Vagina (tissue), 2 donors: ENCODE measurements around the gene MBLAC2. TPM values are rescaled to one million over a fixed set of nuclear protein-coding genes. Genes with fewer than 3 reads are reported as not detected.

ENCODE experiments used
- DNase-seq, 2 donors: peaks; one replicate each; pipeline ENCODE4 v3.0.0-alpha.2; 2017; ENCODE audit errors: extremely low spot score in 2 of 2
- H3K27ac ChIP-seq: fragments of 200-600 bp; sonication (generic); one replicate; pipeline ENCODE4 v1.5.1; 2019
- H3K27me3 ChIP-seq: fragments of 200-600 bp; sonication (generic); one replicate; pipeline ENCODE4 v1.5.1; 2019
- H3K36me3 ChIP-seq, 2 donors: fragments of 200-600 bp; sonication (generic); one replicate each; pipeline ENCODE4 v1.5.1; 2017 to 2019
- H3K4me1 ChIP-seq: fragments of 200-600 bp; sonication (generic); one replicate; pipeline ENCODE4 v1.5.1; 2019
- H3K4me3 ChIP-seq, 2 donors: fragments of 200-600 bp; sonication (generic); 1 replicate in 1 of 2; 2 replicates in 1 of 2; pipeline ENCODE4 v1.5.1; 2016 to 2019
- H3K9me3 ChIP-seq: fragments of 200-600 bp; sonication (generic); one replicate; pipeline ENCODE4 v1.5.1; 2019
- CTCF ChIP-seq, 3 experiments: fragments of 450-650 bp in 2 of 3; fragments of 200-600 bp in 1 of 3; sonication (generic) in 1 of 3; IDR thresholded peaks; one replicate each; pipeline ENCODE4 v1.5.1; 2017 to 2019; ENCODE audit warnings: antibody characterized with exemption in 3 of 3, mild to moderate bottlenecking in 2 of 3, moderate library complexity in 2 of 3
- POLR2A ChIP-seq, 2 donors: fragments of 450-650 bp; IDR thresholded peaks; one replicate each; pipeline ENCODE4 v1.6.1; 2017; ENCODE audit warnings: antibody characterized with exemption in 2 of 2, mild to moderate bottlenecking in 2 of 2, moderate library complexity in 2 of 2
- POLR2AphosphoS5 ChIP-seq, 2 donors: sonication (generic); formaldehyde crosslinking; IDR thresholded peaks; one replicate each; pipeline ENCODE4 v1.9.0; 2017; ENCODE audit warnings: antibody characterized with exemption in 2 of 2, mild to moderate bottlenecking in 2 of 2, low read depth in 1 of 2; ENCODE audit not compliant: insufficient read depth in 1 of 2
- intact Hi-C: fragments of 100-400 bp; cut with DNase I; formaldehyde crosslinking; loops from one replicate; pipeline ENCODE4 v1.15.1; 2023
- total RNA-seq: library from RNA; depleted of rRNA; stranded (reverse); fragments of >200 nt; gene quantifications from one replicate; pipeline ENCODE4 v1.2.3, GENCODE V29; 2016

The MBLAC2 gene
- total RNA-seq, 1 donor from 2014 or later: 8.8 TPM

- no peak overlapping the region for H3K4me3 ChIP-seq
- TF ChIP-seq CTCF (IDR thresholded peaks at IDR 0.05) (no peak), POLR2A (IDR thresholded peaks at IDR 0.05) (no peak), POLR2AphosphoS5 (IDR thresholded peaks at IDR 0.05; ENCODE audit: insufficient read depth in 1 of 2, low read depth in 1 of 2) (no peak)
- H3K4me1 ChIP-seq: no peaks in the 10 kb centered on the region
- H3K27ac ChIP-seq: no peak overlapping the region
- no peak for DNase-seq
- intact Hi-C loops: no loop called here
- H3K9me3 ChIP-seq: no peaks in the 10 kb centered on the region
- no peaks in the 10 kb centered on the region for H3K27me3 ChIP-seq
- no peaks in the 10 kb centered on the region for H3K36me3 ChIP-seq
Measured at GRCh38 chr5:90488791-90489190, 14.2 kb upstream of the MBLAC2 start.

- intact Hi-C loops: no loop called here
- no peaks in the 10 kb centered on the region for H3K36me3 ChIP-seq
- H3K4me3 ChIP-seq: no peak overlapping the region
- H3K27me3 ChIP-seq: no peaks in the 10 kb centered on the region
- no peak for TF ChIP-seq POLR2A (IDR thresholded peaks at IDR 0.05)
- TF ChIP-seq CTCF (IDR thresholded peaks at IDR 0.05): no peak
- TF ChIP-seq POLR2AphosphoS5 (IDR thresholded peaks at IDR 0.05; ENCODE audit: insufficient read depth in 1 of 2, low read depth in 1 of 2): no peak
- no peaks in the 10 kb centered on the region for H3K4me1 ChIP-seq
- H3K27ac ChIP-seq: no peak overlapping the region
- DNase-seq: no peak
- no peaks in the 10 kb centered on the region for H3K9me3 ChIP-seq
Measured at GRCh38 chr5:90484540-90484939, 10.0 kb upstream of the MBLAC2 start.

GRCh38 chr5:90483206-90483605 is 8.6 kb upstream of the MBLAC2 start:
- no peak overlapping the region for H3K27ac ChIP-seq
- intact Hi-C loops: no loop called here
- no peak overlapping the region for H3K4me3 ChIP-seq
- H3K4me1 ChIP-seq: no peaks in the 10 kb centered on the region
- TF ChIP-seq POLR2AphosphoS5 (IDR thresholded peaks at IDR 0.05; ENCODE audit: insufficient read depth in 1 of 2, low read depth in 1 of 2) (no peak), CTCF (IDR thresholded peaks at IDR 0.05) (no peak), POLR2A (IDR thresholded peaks at IDR 0.05) (no peak)
- H3K9me3 ChIP-seq: no peaks in the 10 kb centered on the region
- DNase-seq: no peak
- H3K36me3 ChIP-seq: no peaks in the 10 kb centered on the region
- no peaks in the 10 kb centered on the region for H3K27me3 ChIP-seq

GRCh38 chr5:90480699-90481098 is 6.1 kb upstream of the MBLAC2 start:
- Histone ChIP-seq H3K27ac (no peak overlapping the region), H3K27me3 (no peaks in the 10 kb centered on the region), H3K4me1 (no peaks in the 10 kb centered on the region), H3K9me3 (no peaks in the 10 kb centered on the region), H3K36me3 (no peaks in the 10 kb centered on the region), H3K4me3 (no peak overlapping the region)
- no peak for DNase-seq
- no peak for TF ChIP-seq CTCF (IDR thresholded peaks at IDR 0.05)
- no peak for TF ChIP-seq POLR2A (IDR thresholded peaks at IDR 0.05)
- no peak for TF ChIP-seq POLR2AphosphoS5 (IDR thresholded peaks at IDR 0.05; ENCODE audit: insufficient read depth in 1 of 2, low read depth in 1 of 2)
- intact Hi-C loops: no loop called here

GRCh38 chr5:90479611-90480385 is 5.2 kb upstream of the MBLAC2 start:
- Histone ChIP-seq H3K4me1 (no peaks in the 10 kb centered on the region), H3K4me3 (no peak overlapping the region), H3K27me3 (no peaks in the 10 kb centered on the region), H3K27ac (no peak overlapping the region), H3K36me3 (no peaks in the 10 kb centered on the region), H3K9me3 (no peaks in the 10 kb centered on the region)
- intact Hi-C loops: no loop called here
- DNase-seq: no peak
- TF ChIP-seq CTCF (IDR thresholded peaks at IDR 0.05) (no peak), POLR2A (IDR thresholded peaks at IDR 0.05) (no peak), POLR2AphosphoS5 (IDR thresholded peaks at IDR 0.05; ENCODE audit: insufficient read depth in 1 of 2, low read depth in 1 of 2) (no peak)
